Astrocyte (in vitro differentiated cells and primary cell): ENCODE measurements around the gene CACNA1B. TPM values are rescaled to one million over a fixed set of nuclear protein-coding genes. Genes with fewer than 3 reads are reported as not detected.
A peak's percentile ranks its signal among the peaks of the same experiment; 100 is the strongest.

ENCODE experiments used
- DNase-seq: peaks from one replicate; pipeline ENCODE4 v3.0.0-alpha.2; 2010; ENCODE audit warnings: low read depth
- FAIRE-seq: peaks from 2 replicates; lab custom pipeline; 2011; peaks lifted over from hg19 to GRCh38; lab: Jason Lieb, UNC
- H2AFZ ChIP-seq: 2 replicates; pipeline ENCODE4 v1.6.0; 2012; ENCODE audit warnings: low read depth, low read length, inconsistent platforms
- H3K27ac ChIP-seq: 2 replicates; pipeline ENCODE4 v1.5.1; 2011; ENCODE audit warnings: low read depth, low read length, inconsistent platforms
- H3K27me3 ChIP-seq: 2 replicates; pipeline ENCODE4 v1.6.0; 2011; ENCODE audit warnings: low read length, inconsistent platforms; ENCODE audit not compliant: insufficient read depth
- H3K36me3 ChIP-seq: 2 replicates; pipeline ENCODE4 v1.5.1; 2011; ENCODE audit warnings: low read length, inconsistent platforms; ENCODE audit not compliant: insufficient read depth
- H3K4me1 ChIP-seq: 2 replicates; pipeline ENCODE4 v1.5.1; 2011; ENCODE audit warnings: low read length, inconsistent platforms; ENCODE audit not compliant: insufficient read depth
- H3K4me2 ChIP-seq: 2 replicates; pipeline ENCODE4 v1.6.0; 2012; ENCODE audit warnings: low read length, inconsistent platforms
- H3K4me3 ChIP-seq: 2 replicates; pipeline ENCODE4 v1.5.1; 2011; ENCODE audit warnings: low read depth, mild to moderate bottlenecking, low read length, inconsistent platforms; ENCODE audit not compliant: insufficient read depth
- H3K79me2 ChIP-seq: 2 replicates; pipeline ENCODE4 v1.6.0; 2012; ENCODE audit warnings: mild to moderate bottlenecking, low read length, inconsistent platforms; ENCODE audit not compliant: insufficient read depth
- H3K9ac ChIP-seq: 2 replicates; pipeline ENCODE4 v1.6.0; 2012; ENCODE audit warnings: mild to moderate bottlenecking, low read length, inconsistent platforms
- H3K9me3 ChIP-seq: 2 replicates; pipeline ENCODE4 v1.5.1; 2012; ENCODE audit warnings: low read depth, mild to moderate bottlenecking, low read length, inconsistent platforms; ENCODE audit not compliant: insufficient read depth
- H4K20me1 ChIP-seq: 2 replicates; pipeline ENCODE4 v1.6.0; 2012; ENCODE audit warnings: low read length, inconsistent platforms; ENCODE audit not compliant: insufficient read depth
- H3K27ac Mint-ChIP-seq: one replicate; pipeline ENCODE4 v1.8.0; 2021; ENCODE audit warnings: mild to moderate bottlenecking, mixed read lengths; ENCODE audit not compliant: unreplicated experiment
- H3K27me3 Mint-ChIP-seq: one replicate; pipeline ENCODE4 v1.8.0; 2021; ENCODE audit warnings: low read depth, mixed read lengths; ENCODE audit not compliant: unreplicated experiment
- H3K36me3 Mint-ChIP-seq: one replicate; pipeline ENCODE4 v1.8.0; 2021; ENCODE audit warnings: low read depth, mixed read lengths; ENCODE audit not compliant: unreplicated experiment
- H3K4me1 Mint-ChIP-seq: one replicate; pipeline ENCODE4 v1.8.0; 2021; ENCODE audit warnings: low read depth, mixed read lengths; ENCODE audit not compliant: unreplicated experiment
- H3K4me3 Mint-ChIP-seq: one replicate; pipeline ENCODE4 v1.8.0; 2021; ENCODE audit warnings: mild to moderate bottlenecking, moderate library complexity, mixed read lengths; ENCODE audit not compliant: unreplicated experiment
- H3K9me3 Mint-ChIP-seq: one replicate; pipeline ENCODE4 v1.8.0; 2021; ENCODE audit warnings: mild to moderate bottlenecking, mixed read lengths; ENCODE audit not compliant: unreplicated experiment
- CTCF ChIP-seq: IDR thresholded peaks from 2 replicates; pipeline ENCODE4 v1.5.1; 2011; ENCODE audit warnings: low read depth, mild to moderate bottlenecking, inconsistent platforms, low read length, moderate library complexity; ENCODE audit not compliant: insufficient read depth
- EZH2 ChIP-seq: IDR thresholded peaks from 2 replicates; pipeline ENCODE4 v1.6.1; 2012; ENCODE audit warnings: mild to moderate bottlenecking, low read length, inconsistent platforms; ENCODE audit not compliant: insufficient read depth
- total RNA-seq: library from RNA; stranded (reverse); gene quantifications from 2 replicates; pipeline ENCODE4 v1.2.1, GENCODE V29; 2021

The CACNA1B gene
- total RNA-seq, 1 donor from 2014 or later: 3.1 TPM

GRCh38 chr9:137891588-137892423 lies 14.2 kb downstream of the CACNA1B start:
- Histone ChIP-seq H3K4me2 (no peak overlapping the region), H3K79me2 (no peaks in the 10 kb centered on the region), H3K27ac (no peak overlapping the region), H3K4me1 (no peaks in the 10 kb centered on the region), H4K20me1 (no peaks in the 10 kb centered on the region), H3K9me3 (no peaks in the 10 kb centered on the region), H2AFZ (no peak overlapping the region), H3K27me3 (no peaks in the 10 kb centered on the region), H3K36me3 (no peaks in the 10 kb centered on the region), H3K4me3 (no peak overlapping the region), H3K9ac (no peak overlapping the region)
- Mint-ChIP-seq H3K27me3 (peaks cover under 1% of the 10 kb centered on the region), H3K36me3 (peaks cover 4% of the 10 kb centered on the region), H3K9me3 (no peaks in the 10 kb centered on the region), H3K4me3 (peak overlapping the region; percentile 57), H3K27ac (no peak overlapping the region), H3K4me1 (no peaks in the 10 kb centered on the region)
- FAIRE-seq (no peak), DNase-seq (no peak)
- no peak for TF ChIP-seq EZH2
- no peak for TF ChIP-seq CTCF

- no peaks in the 10 kb centered on the region for H3K9me3 ChIP-seq
- Mint-ChIP-seq H3K36me3 (peaks cover 4% of the 10 kb centered on the region), H3K4me1 (no peaks in the 10 kb centered on the region), H3K27me3 (no peaks in the 10 kb centered on the region), H3K4me3 (peak overlapping the region; percentile 57), H3K27ac (no peak overlapping the region), H3K9me3 (no peaks in the 10 kb centered on the region)
- H3K27ac ChIP-seq: no peak overlapping the region
- H3K4me3 ChIP-seq: no peak overlapping the region
- DNase-seq (no peak), FAIRE-seq (no peak)
- no peak overlapping the region for H3K4me2 ChIP-seq
- TF ChIP-seq EZH2 (no peak), CTCF (no peak)
- no peak overlapping the region for H3K9ac ChIP-seq
- no peaks in the 10 kb centered on the region for H3K36me3 ChIP-seq
- no peaks in the 10 kb centered on the region for H3K79me2 ChIP-seq
- H3K27me3 ChIP-seq: no peaks in the 10 kb centered on the region
- H2AFZ ChIP-seq: no peak overlapping the region
- no peaks in the 10 kb centered on the region for H3K4me1 ChIP-seq
- no peaks in the 10 kb centered on the region for H4K20me1 ChIP-seq
Measured at GRCh38 chr9:137892424-137893191, 15.0 kb downstream of the CACNA1B start.
